ENCODE results near the gene ADPRS.

The ADPRS gene, protein sequence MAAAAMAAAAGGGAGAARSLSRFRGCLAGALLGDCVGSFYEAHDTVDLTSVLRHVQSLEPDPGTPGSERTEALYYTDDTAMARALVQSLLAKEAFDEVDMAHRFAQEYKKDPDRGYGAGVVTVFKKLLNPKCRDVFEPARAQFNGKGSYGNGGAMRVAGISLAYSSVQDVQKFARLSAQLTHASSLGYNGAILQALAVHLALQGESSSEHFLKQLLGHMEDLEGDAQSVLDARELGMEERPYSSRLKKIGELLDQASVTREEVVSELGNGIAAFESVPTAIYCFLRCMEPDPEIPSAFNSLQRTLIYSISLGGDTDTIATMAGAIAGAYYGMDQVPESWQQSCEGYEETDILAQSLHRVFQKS

DNA sequence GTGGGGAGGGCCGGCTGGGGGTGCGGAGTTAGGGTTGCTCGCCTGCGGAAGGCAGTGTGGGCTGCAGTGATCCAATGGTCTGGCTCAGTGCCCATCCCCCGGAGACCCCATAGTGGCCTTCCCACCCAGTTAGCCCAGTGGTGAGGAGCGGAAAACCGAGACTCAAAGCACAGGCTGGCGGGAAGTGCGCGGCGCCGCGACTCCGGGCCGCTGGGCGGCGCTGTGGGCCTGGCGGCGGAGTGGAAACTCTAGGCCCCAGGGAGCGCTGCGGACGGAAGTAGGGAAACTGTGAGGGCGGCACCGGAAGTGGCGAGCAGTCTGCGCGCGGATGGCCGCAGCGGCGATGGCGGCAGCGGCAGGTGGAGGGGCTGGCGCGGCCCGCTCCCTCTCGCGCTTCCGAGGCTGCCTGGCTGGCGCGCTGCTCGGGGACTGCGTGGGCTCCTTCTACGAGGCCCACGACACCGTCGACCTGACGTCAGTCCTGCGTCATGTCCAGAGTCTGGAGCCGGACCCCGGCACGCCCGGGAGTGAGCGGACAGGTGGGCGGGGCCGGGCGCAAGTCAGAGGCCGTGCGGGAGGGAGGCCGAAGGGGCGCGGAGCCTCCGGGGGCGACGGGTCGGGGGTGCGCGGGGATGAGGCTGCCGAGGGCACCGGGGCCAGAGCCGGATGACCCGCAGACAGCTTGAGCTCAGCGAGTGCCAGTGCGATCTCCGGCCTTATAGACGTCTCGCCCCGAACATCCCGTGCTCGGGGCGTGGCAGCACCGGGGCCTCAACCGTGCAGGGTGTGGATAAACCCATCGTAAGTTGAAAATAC is at the start of gene ADPRS:
Gene ADPRS, plus strand, starts transcription at position 316 of the 816 bp plus-strand sequence. Its CDS starts 13 bp downstream, at position 329.
- H3K9me3 ChIP-seq (ENCODE audit: control insufficient read depth, low read length) = no peaks in the 10 kb centered on the region
- peak within 1 kb of the TSS; percentile 46 for H3K27ac ChIP-seq
- peak within 1 kb of the TSS; percentile 86 for H3K4me2 ChIP-seq (ENCODE audit: low read length)
- H3K36me3 ChIP-seq (ENCODE audit: control insufficient read depth, insufficient read depth, low read length) = no peaks in the 10 kb centered on the region
- H3K79me2 ChIP-seq = no peaks in the 10 kb centered on the region
- H2AFZ ChIP-seq = peak within 1 kb of the TSS; percentile 92
- H3K27me3 ChIP-seq (ENCODE audit: control insufficient read depth, insufficient read depth, low read length) = no peaks in the 10 kb centered on the region
- peak within 1 kb of the TSS; percentile 85 for H3K4me3 ChIP-seq (ENCODE audit: low read depth, low read length)
- H3K9ac ChIP-seq = peak within 1 kb of the TSS; percentile 25
- TF ChIP-seq, protein P1, sequence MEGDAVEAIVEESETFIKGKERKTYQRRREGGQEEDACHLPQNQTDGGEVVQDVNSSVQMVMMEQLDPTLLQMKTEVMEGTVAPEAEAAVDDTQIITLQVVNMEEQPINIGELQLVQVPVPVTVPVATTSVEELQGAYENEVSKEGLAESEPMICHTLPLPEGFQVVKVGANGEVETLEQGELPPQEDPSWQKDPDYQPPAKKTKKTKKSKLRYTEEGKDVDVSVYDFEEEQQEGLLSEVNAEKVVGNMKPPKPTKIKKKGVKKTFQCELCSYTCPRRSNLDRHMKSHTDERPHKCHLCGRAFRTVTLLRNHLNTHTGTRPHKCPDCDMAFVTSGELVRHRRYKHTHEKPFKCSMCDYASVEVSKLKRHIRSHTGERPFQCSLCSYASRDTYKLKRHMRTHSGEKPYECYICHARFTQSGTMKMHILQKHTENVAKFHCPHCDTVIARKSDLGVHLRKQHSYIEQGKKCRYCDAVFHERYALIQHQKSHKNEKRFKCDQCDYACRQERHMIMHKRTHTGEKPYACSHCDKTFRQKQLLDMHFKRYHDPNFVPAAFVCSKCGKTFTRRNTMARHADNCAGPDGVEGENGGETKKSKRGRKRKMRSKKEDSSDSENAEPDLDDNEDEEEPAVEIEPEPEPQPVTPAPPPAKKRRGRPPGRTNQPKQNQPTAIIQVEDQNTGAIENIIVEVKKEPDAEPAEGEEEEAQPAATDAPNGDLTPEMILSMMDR (IDR thresholded peaks at IDR 0.05) = peak; percentile 92
- no peaks in the 10 kb centered on the region for H3K4me1 ChIP-seq

DNA sequence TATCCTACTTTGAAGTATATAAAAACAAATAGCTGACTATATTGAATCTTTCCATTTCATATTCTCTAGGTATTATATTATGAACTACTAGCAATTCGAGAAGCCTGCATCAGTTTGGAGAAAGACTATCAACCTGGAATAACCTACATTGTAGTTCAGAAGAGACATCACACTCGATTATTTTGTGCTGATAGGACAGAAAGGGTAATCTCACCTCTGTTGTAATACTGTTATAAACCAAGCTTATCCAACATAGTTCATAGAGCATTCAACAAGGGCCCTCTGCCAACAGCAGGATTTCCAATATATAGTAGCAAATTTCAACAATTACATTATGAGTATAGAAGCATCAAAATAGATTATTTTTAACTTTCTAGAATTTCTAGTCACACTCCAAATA is 48.5 kb upstream of the ADPRS start:
- H3K4me3 ChIP-seq (ENCODE audit: low read depth, low read length) = no peak overlapping the region
- H2AFZ ChIP-seq = no peak overlapping the region
- TF ChIP-seq, protein P1 (IDR thresholded peaks at IDR 0.05) = no peak
- no peak overlapping the region for H3K4me2 ChIP-seq (ENCODE audit: low read length)
- no peaks in the 10 kb centered on the region for H3K9me3 ChIP-seq (ENCODE audit: control insufficient read depth, low read length)
- no peak overlapping the region for H3K9ac ChIP-seq
- H3K27me3 ChIP-seq (ENCODE audit: control insufficient read depth, insufficient read depth, low read length) = no peaks in the 10 kb centered on the region
- H3K4me1 ChIP-seq = peaks cover under 1% of the 10 kb centered on the region
- H3K36me3 ChIP-seq (ENCODE audit: control insufficient read depth, insufficient read depth, low read length) = no peaks in the 10 kb centered on the region
- H3K79me2 ChIP-seq = no peaks in the 10 kb centered on the region
- no peak overlapping the region for H3K27ac ChIP-seq

DNA sequence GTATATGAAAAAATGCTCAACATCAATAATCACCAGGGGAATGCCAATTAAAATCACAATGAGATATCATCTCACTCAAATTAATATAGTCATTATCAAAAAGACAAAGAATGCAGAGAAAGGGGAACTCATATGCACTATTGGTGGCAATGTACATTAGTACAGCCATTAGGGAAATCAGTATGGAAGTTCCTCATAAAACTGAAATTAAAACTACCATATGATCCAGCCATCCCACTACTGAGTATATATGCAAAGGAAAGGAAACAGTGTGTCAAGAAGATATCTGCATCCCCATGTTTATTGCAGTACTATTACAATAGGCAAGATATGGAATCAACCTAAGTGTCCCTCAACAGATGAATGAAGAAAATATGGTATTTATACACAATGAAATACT is 36.9 kb upstream of the ADPRS start:
- H3K79me2 ChIP-seq = no peaks in the 10 kb centered on the region
- no peak overlapping the region for H3K4me3 ChIP-seq (ENCODE audit: low read depth, low read length)
- no peak overlapping the region for H3K9ac ChIP-seq
- no peaks in the 10 kb centered on the region for H3K27me3 ChIP-seq (ENCODE audit: control insufficient read depth, insufficient read depth, low read length)
- no peaks in the 10 kb centered on the region for H3K4me1 ChIP-seq
- TF ChIP-seq, protein P1 (IDR thresholded peaks at IDR 0.05) = no peak
- H3K36me3 ChIP-seq (ENCODE audit: control insufficient read depth, insufficient read depth, low read length) = no peaks in the 10 kb centered on the region
- H2AFZ ChIP-seq = no peak overlapping the region
- no peak overlapping the region for H3K4me2 ChIP-seq (ENCODE audit: low read length)
- no peak overlapping the region for H3K27ac ChIP-seq
- no peaks in the 10 kb centered on the region for H3K9me3 ChIP-seq (ENCODE audit: control insufficient read depth, low read length)

DNA sequence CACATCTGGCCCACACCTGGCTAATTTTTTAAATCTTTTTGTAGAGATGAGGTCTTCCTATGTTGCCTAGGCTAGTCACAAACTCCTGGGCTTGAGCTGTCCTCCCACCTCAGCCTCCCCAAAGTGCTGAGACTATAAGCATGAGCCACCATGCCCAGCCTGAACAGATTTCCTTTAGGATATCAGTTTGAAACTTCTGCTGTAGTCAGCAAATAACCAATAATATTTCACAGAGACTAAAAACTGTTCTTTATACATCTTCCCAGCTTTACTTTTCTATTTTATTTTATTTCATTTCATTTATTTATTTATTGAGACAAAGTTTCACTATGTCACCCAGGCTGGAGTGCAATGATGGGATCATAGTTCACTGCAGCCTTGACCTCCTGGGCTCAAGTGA is 34.7 kb upstream of the ADPRS start:
- Histone ChIP-seq H3K4me2 (ENCODE audit: low read length) (no peak overlapping the region), H3K9me3 (ENCODE audit: control insufficient read depth, low read length) (no peaks in the 10 kb centered on the region), H3K4me1 (no peaks in the 10 kb centered on the region), H3K9ac (no peak overlapping the region), H2AFZ (no peak overlapping the region), H3K36me3 (ENCODE audit: control insufficient read depth, insufficient read depth, low read length) (no peaks in the 10 kb centered on the region), H3K27me3 (ENCODE audit: control insufficient read depth, insufficient read depth, low read length) (no peaks in the 10 kb centered on the region), H3K4me3 (ENCODE audit: low read depth, low read length) (no peak overlapping the region), H3K27ac (no peak overlapping the region), H3K79me2 (no peaks in the 10 kb centered on the region)
- TF ChIP-seq, protein P1 (IDR thresholded peaks at IDR 0.05) = no peak
